HepG2 (cell line): Measurements from ENCODE around the gene HNRNPA2B1. TPM values are rescaled to one million over a fixed set of nuclear protein-coding genes. Genes with fewer than 3 reads are reported as not detected.
"Not testable (repeated sequence)": the region's sequence is repeated elsewhere in the genome, so short reads cannot be mapped to it uniquely, and the experiment has no call there.

Experiments
- ATAC-seq: fragments of 200-7000 bp; cut with Tn5 transposase; 3 replicates; pipeline ENCODE4 v1.9.1; 2020; ENCODE audit warnings: mild to moderate bottlenecking, moderate library complexity
- BruUV-seq: library from RNA; stranded (reverse); fragments of 400-500 nt; replicated peaks from 2 replicates; lab custom pipeline; 2021; lab: Mats Ljungman, UMichigan
- CTCF ChIA-PET: fragments of 300-600 bp; formaldehyde crosslinking; extraction: SDS; loops from one replicate; lab custom pipeline; 2021; ENCODE audit warnings: low total read pairs, inconsistent platforms, low intra/inter-chr PET ratio; lab: Yijun Ruan, JAX
- POLR2A ChIA-PET: fragments of 350-600 bp; sonication (Branson Sonifier 250); formaldehyde crosslinking; loops from one replicate; lab custom pipeline; 2020; ENCODE audit warnings: antibody characterized with exemption, inconsistent platforms; lab: Yijun Ruan, JAX
- DNase-seq: peaks from one replicate; pipeline ENCODE4 v3.0.0-alpha.2; 2015; ENCODE audit warnings: low spot score
- FAIRE-seq: peaks from 3 replicates; lab custom pipeline; 2011; peaks lifted over from hg19 to GRCh38; lab: Jason Lieb, UNC
- H2AFZ ChIP-seq: one replicate; pipeline ENCODE4 v1.6.1; 2011; ENCODE audit warnings: low read length, inconsistent platforms
- H3K27ac ChIP-seq: fragments of 300-600 bp; 3 replicates; pipeline ENCODE4 v1.8.0; 2011; ENCODE audit warnings: mixed run types, mild to moderate bottlenecking, mixed read lengths, low read length, inconsistent platforms; ENCODE audit not compliant: insufficient read depth; ENCODE audit errors: extremely low read length
- H3K27me3 ChIP-seq, 2 experiments: fragments of 200-600 bp in 1 of 2; 2 replicates in 1 of 2; 3 replicates in 1 of 2; pipeline versions ENCODE4 v1.6.0 to v1.8.0; 2011; ENCODE audit warnings: low read length in 2 of 2, mild to moderate bottlenecking in 2 of 2, moderate library complexity in 2 of 2, inconsistent platforms in 1 of 2; ENCODE audit not compliant: insufficient read depth in 2 of 2, control insufficient read depth in 1 of 2
- H3K36me3 ChIP-seq, 2 experiments: fragments of 200-600 bp in 1 of 2; replicated peaks in 1 of 2; 2 replicates in 1 of 2; 3 replicates in 1 of 2; pipeline versions ENCODE4 v1.5.1 to v1.8.0; 2011; ENCODE audit warnings: low read length in 2 of 2, inconsistent platforms in 1 of 2; ENCODE audit not compliant: insufficient read depth in 2 of 2, control insufficient read depth in 1 of 2
- H3K4me1 ChIP-seq: 2 replicates; pipeline ENCODE4 v1.5.1; 2012; ENCODE audit warnings: low read length, inconsistent platforms; ENCODE audit not compliant: insufficient read depth
- H3K4me2 ChIP-seq: 2 replicates; pipeline ENCODE4 v1.6.0; 2011; ENCODE audit warnings: low read depth, low read length, inconsistent platforms
- H3K4me3 ChIP-seq, 3 experiments: fragments of 200-600 bp in 1 of 3; sonication (generic), shearing (Covaris generic) in 1 of 3; replicated peaks in 1 of 3; 2 replicates each; pipeline ENCODE4 v1.5.1; 2011 to 2016; ENCODE audit warnings: low read length in 3 of 3, inconsistent platforms in 2 of 3, low read depth in 2 of 3, mild to moderate bottlenecking in 2 of 3, control low read depth in 1 of 3, mixed read lengths in 1 of 3; ENCODE audit not compliant: insufficient read depth in 1 of 3
- H3K79me2 ChIP-seq: one replicate; pipeline ENCODE4 v1.6.1; 2011; ENCODE audit warnings: low read length, inconsistent platforms; ENCODE audit not compliant: insufficient read depth
- H3K9ac ChIP-seq: 2 replicates; pipeline ENCODE4 v1.6.0; 2011; ENCODE audit warnings: mild to moderate bottlenecking, low read depth, low read length, inconsistent platforms; ENCODE audit not compliant: insufficient read depth
- H3K9me3 ChIP-seq: 2 replicates; pipeline ENCODE4 v1.5.1; 2012; ENCODE audit warnings: mild to moderate bottlenecking, low read length
- H4K20me1 ChIP-seq: 2 replicates; pipeline ENCODE4 v1.6.0; 2011; ENCODE audit warnings: inconsistent platforms, mild to moderate bottlenecking, low read length, moderate library complexity; ENCODE audit not compliant: insufficient read depth
- FLYWCH1 ChIP-seq: sonication (generic); formaldehyde crosslinking; IDR thresholded peaks from 2 replicates; pipeline ENCODE4 v1.8.1; 2023; ENCODE audit warnings: mild to moderate bottlenecking, missing genetic modification reagents
- JARID2 ChIP-seq: sonication (generic); formaldehyde crosslinking; IDR thresholded peaks from 2 replicates; pipeline ENCODE4 v1.8.1; 2023; ENCODE audit warnings: missing genetic modification reagents, inconsistent platforms; ENCODE audit not compliant: insufficient replicate concordance
- MAFF ChIP-seq: IDR thresholded peaks from 2 replicates; pipeline ENCODE4 v1.6.1; 2011; ENCODE audit warnings: low read depth, low read length, improper control_type of control experiment
- MAFK ChIP-seq, 2 experiments: IDR thresholded peaks in 1 of 2; conservative IDR thresholded peaks in 1 of 2; 2 replicates each; pipeline ENCODE4 v1.6.1; 2011; ENCODE audit warnings: improper control_type of control experiment in 2 of 2, low read length in 2 of 2
- RXRB ChIP-seq: IDR thresholded peaks from 2 replicates; pipeline ENCODE4 v1.6.1; 2016; ENCODE audit warnings: borderline replicate concordance, missing genetic modification reagents, missing compliant biosample characterization
- WGBS: methylation state at CpG from one replicate; pipeline ENCODE4 v1.1.6; 2017; ENCODE audit warnings: low lambda C conversion rate; 5-methylcytosine and 5-hydroxymethylcytosine counted together
- in situ Hi-C: cut with HindIII; loops from 2 replicates; pipeline ENCODE4 v1.10.0; 2017; ENCODE audit warnings: low pct_unique_long_range_greater_than_20kb; ENCODE audit not compliant: extremely low pct_ligation_motif_present
- intact Hi-C: fragments of 100-400 bp; cut with micrococcal nuclease; formaldehyde crosslinking; loops from one replicate; pipeline ENCODE4 v1.10.0; 2022; ENCODE audit not compliant: unreplicated experiment
- polyA plus RNA-seq, 8 experiments: library from polyadenylated mRNA; depleted of rRNA in 3 of 8; stranded (reverse) in 7 of 8; unstranded in 1 of 8; fragments of >200 nt; fragmentation: Illumina TruSeq in 4 of 8; extraction: Trizol in 4 of 8; gene quantifications; 2 replicates each; pipeline versions ENCODE4 v1.2.1 to v1.2.3, GENCODE V29; 2011 to 2016; ENCODE audit warnings: low read depth in 4 of 8, missing spikeins in 1 of 8, mixed read lengths in 1 of 8; ENCODE audit not compliant: insufficient read depth in 1 of 8
- total RNA-seq, 5 experiments: library from RNA; depleted of rRNA; stranded (reverse); fragments of >200 nt; fragmentation: Illumina TruSeq; extraction: Trizol; gene quantifications; 2 replicates each; pipeline ENCODE4 v1.2.3, GENCODE V29; 2016; ENCODE audit warnings: low read depth in 1 of 5
- TF ChIP-seq, protein P1 (sequence below): sonication (generic); formaldehyde crosslinking; IDR thresholded peaks from 2 replicates; pipeline ENCODE4 v1.4.0; 2020; ENCODE audit warnings: missing genetic modification reagents

Gene HNRNPA2B1
- total and polyA plus RNA-seq, 2 of the 13 experiments (the other 11 are each of a cell fraction or from before 2014, with no cell fraction given), result 193 to 412 TPM

DNA sequence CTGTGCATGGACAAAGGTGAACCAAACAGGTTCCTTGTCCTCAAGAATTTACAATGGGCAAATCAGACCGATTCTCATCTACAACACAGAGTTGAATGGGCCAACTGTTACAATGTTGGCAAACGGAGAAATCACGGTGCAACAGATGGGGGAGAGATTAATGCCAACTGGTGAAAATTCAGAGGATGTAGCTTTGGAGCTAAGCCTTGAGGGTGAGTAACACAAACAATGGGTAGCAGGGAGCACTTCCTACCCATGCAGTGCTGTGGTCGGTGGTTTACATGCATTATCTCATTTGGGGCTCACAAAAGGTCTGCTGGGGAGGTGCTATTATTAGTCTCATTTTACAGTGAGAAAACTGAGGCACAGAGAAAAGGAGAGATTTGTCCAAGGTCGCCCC, 49.5 kb downstream of the HNRNPA2B1 start (continued):
- TF ChIP-seq, protein P1, sequence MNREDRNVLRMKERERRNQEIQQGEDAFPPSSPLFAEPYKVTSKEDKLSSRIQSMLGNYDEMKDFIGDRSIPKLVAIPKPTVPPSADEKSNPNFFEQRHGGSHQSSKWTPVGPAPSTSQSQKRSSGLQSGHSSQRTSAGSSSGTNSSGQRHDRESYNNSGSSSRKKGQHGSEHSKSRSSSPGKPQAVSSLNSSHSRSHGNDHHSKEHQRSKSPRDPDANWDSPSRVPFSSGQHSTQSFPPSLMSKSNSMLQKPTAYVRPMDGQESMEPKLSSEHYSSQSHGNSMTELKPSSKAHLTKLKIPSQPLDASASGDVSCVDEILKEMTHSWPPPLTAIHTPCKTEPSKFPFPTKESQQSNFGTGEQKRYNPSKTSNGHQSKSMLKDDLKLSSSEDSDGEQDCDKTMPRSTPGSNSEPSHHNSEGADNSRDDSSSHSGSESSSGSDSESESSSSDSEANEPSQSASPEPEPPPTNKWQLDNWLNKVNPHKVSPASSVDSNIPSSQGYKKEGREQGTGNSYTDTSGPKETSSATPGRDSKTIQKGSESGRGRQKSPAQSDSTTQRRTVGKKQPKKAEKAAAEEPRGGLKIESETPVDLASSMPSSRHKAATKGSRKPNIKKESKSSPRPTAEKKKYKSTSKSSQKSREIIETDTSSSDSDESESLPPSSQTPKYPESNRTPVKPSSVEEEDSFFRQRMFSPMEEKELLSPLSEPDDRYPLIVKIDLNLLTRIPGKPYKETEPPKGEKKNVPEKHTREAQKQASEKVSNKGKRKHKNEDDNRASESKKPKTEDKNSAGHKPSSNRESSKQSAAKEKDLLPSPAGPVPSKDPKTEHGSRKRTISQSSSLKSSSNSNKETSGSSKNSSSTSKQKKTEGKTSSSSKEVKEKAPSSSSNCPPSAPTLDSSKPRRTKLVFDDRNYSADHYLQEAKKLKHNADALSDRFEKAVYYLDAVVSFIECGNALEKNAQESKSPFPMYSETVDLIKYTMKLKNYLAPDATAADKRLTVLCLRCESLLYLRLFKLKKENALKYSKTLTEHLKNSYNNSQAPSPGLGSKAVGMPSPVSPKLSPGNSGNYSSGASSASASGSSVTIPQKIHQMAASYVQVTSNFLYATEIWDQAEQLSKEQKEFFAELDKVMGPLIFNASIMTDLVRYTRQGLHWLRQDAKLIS, result no peak
- no peak for TF ChIP-seq FLYWCH1 (CRISPR knock-in tag)

DNA sequence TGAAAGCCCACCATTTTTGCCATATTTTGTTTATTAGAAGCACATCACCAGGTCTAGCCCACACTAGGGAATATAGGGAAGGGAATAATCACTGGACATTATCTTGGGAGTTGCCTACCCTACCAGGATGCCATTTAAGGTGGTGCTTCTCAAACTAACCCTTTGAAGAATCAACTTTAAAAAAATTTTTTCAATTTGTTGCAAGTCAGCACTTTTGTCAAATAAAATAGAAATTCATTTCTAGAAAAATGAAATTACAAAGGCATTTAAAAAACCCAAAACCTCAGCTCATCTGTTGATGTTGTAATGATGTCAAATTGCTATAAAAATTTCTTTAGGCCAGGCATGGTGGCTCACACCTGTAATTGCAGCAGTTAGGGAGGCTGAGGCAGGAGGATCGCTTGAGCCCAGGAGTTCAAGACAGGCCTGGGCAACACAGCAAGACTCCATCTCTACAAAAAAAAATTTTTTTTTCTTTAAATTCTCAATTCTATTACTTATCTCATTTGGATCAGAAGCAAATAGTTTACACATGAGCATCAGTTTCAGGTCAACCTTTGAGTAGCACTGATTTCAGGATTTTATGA, 51.1 kb downstream of the HNRNPA2B1 start:
- no peak for DNase-seq
- Histone ChIP-seq H3K9me3 (no peaks in the 10 kb centered on the region), H3K36me3 (no peaks in the 10 kb centered on the region), H3K9ac (no peak overlapping the region), H3K79me2 (no peaks in the 10 kb centered on the region), H4K20me1 (no peaks in the 10 kb centered on the region), H2AFZ (no peak overlapping the region), H3K27me3 (peaks cover 0 to 13% of the 10 kb centered on the region in 2 experiments; a peak in 3 of 5 replicates), H3K4me2 (no peak overlapping the region), H3K27ac (no peak overlapping the region), H3K4me3 (no peak overlapping the region), H3K4me1 (peaks cover 27% of the 10 kb centered on the region)
- intact Hi-C loops (no loop called here), in situ Hi-C loops (no loop called here)
- WGBS, result 40% methylated on average over 1 of the region's 1 CpG
- ChIA-PET CTCF (no interaction called here), POLR2A (no interaction called here)
- TF ChIP-seq MAFF, result peak; percentile 83
- no peak for TF ChIP-seq RXRB
- peak; percentile 61 to 88 for TF ChIP-seq MAFK (conservative IDR thresholded peaks at IDR 0.05 in 1 of 2, IDR thresholded peaks at IDR 0.05 in 1 of 2; ENCODE audit: low read length in 2 of 2)
- no peak for TF ChIP-seq JARID2
- ATAC-seq, result no peak
- no TSS peak for BruUV-seq
- no peak for FAIRE-seq

DNA sequence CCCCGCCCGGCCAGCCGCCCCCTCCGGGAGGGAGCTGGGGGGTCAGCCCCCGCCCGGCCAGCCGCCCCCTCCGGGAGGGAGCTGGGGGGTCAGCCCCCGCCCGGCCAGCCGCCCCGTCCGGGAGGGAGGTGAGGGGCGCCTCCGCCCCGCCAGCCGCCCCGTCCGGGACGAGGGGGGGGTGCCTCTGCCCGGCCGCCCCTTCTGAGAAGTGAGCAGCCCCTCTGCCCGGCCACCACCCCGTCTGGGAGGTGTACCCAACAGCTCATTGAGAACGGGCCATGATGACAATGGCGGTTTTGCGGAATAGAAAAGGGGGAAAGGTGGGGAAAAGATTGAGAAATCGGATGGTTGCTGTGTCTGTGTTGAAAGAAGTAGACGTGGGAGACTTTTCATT, 52.2 kb downstream of the HNRNPA2B1 start:
- CTCF ChIA-PET, BruUV-seq, H3K36me3 ChIP-seq, H2AFZ ChIP-seq, H3K79me2 ChIP-seq, DNase-seq, H3K27ac ChIP-seq, H3K4me3 ChIP-seq, POLR2A ChIA-PET, FAIRE-seq, H4K20me1 ChIP-seq, ATAC-seq, intact Hi-C loops, in situ Hi-C loops, H3K9ac ChIP-seq, H3K9me3 ChIP-seq, H3K4me2 ChIP-seq: not testable (repeated sequence)
- peaks cover 0 to 13% of the 10 kb centered on the region in 2 experiments; a peak in 2 of 5 replicates for H3K27me3 ChIP-seq
- WGBS, result 56% methylated on average over 14 of the region's 29 CpGs
- peaks cover 15% of the 10 kb centered on the region for H3K4me1 ChIP-seq
